Keratinocyte (primary cell): ENCODE results near the gene FAM114A1. TPM values are rescaled to one million over a fixed set of nuclear protein-coding genes. Genes with fewer than 3 reads are reported as not detected.

Experiments
- DNase-seq: peaks from one replicate; pipeline ENCODE4 v3.0.0-alpha.2; 2011; ENCODE audit warnings: low read depth, missing footprints, low spot score
- FAIRE-seq: peaks from 2 replicates; lab custom pipeline; 2011; peaks lifted over from hg19 to GRCh38; lab: Jason Lieb, UNC
- H2AFZ ChIP-seq: 2 replicates; pipeline ENCODE4 v1.6.0; 2012; ENCODE audit warnings: low read length, control low read depth, inconsistent platforms; ENCODE audit not compliant: control insufficient read depth
- H3K27ac ChIP-seq: 2 replicates; pipeline ENCODE4 v1.5.1; 2011; ENCODE audit warnings: low read length; ENCODE audit not compliant: control insufficient read depth, insufficient read depth
- H3K27me3 ChIP-seq: 3 replicates; pipeline ENCODE4 v1.6.0; 2011; ENCODE audit warnings: low read length; ENCODE audit not compliant: control insufficient read depth, insufficient read depth; ENCODE audit errors: extremely low read depth
- H3K36me3 ChIP-seq, 2 experiments: 2 replicates in 1 of 2; 3 replicates in 1 of 2; pipeline ENCODE4 v1.5.1; 2011; ENCODE audit warnings: low read length in 2 of 2, mild to moderate bottlenecking in 1 of 2; ENCODE audit not compliant: control insufficient read depth in 2 of 2, insufficient read depth in 2 of 2; ENCODE audit errors: extremely low read depth in 1 of 2
- H3K4me1 ChIP-seq: 3 replicates; pipeline ENCODE4 v1.5.1; 2011; ENCODE audit warnings: low read length; ENCODE audit not compliant: control insufficient read depth, insufficient read depth; ENCODE audit errors: extremely low read depth
- H3K4me2 ChIP-seq: 3 replicates; pipeline ENCODE4 v1.6.0; 2011; ENCODE audit warnings: low read depth, low read length; ENCODE audit not compliant: control insufficient read depth, insufficient read depth; ENCODE audit errors: extremely low read depth
- H3K4me3 ChIP-seq, 3 experiments: fragments of 200-600 bp in 1 of 3; sonication (generic) in 1 of 3; 2 replicates in 2 of 3; 3 replicates in 1 of 3; pipeline ENCODE4 v1.5.1; 2011 to 2016; ENCODE audit warnings: low read length in 3 of 3, mild to moderate bottlenecking in 3 of 3, control low read depth in 2 of 3, inconsistent platforms in 1 of 3, low read depth in 1 of 3, mixed read lengths in 1 of 3, mixed run types in 1 of 3, moderate library complexity in 1 of 3; ENCODE audit not compliant: control insufficient read depth in 2 of 3, insufficient read depth in 2 of 3; ENCODE audit errors: extremely low read depth in 1 of 3
- H3K79me2 ChIP-seq: 2 replicates; pipeline ENCODE4 v1.6.0; 2012; ENCODE audit warnings: low read length; ENCODE audit not compliant: control insufficient read depth, insufficient read depth
- H3K9ac ChIP-seq: 3 replicates; pipeline ENCODE4 v1.6.0; 2011; ENCODE audit warnings: low read length; ENCODE audit not compliant: control insufficient read depth, insufficient read depth; ENCODE audit errors: extremely low read depth
- H3K9me1 ChIP-seq: 3 replicates; pipeline ENCODE4 v1.6.0; 2011; ENCODE audit warnings: low read length; ENCODE audit not compliant: control insufficient read depth, insufficient read depth; ENCODE audit errors: extremely low read depth
- H3K9me3 ChIP-seq: 2 replicates; pipeline ENCODE4 v1.5.1; 2012; ENCODE audit warnings: low read depth, low read length; ENCODE audit not compliant: control insufficient read depth
- H4K20me1 ChIP-seq: 3 replicates; pipeline ENCODE4 v1.6.0; 2011; ENCODE audit warnings: low read length; ENCODE audit not compliant: control insufficient read depth, insufficient read depth; ENCODE audit errors: extremely low read depth
- EZH2 ChIP-seq: IDR thresholded peaks from one replicate; pipeline ENCODE4 v1.6.1; 2012; ENCODE audit warnings: inconsistent platforms, mild to moderate bottlenecking, low read length, moderate library complexity
- dilution Hi-C: fragments of 300-500 bp; cut with MboI; formaldehyde crosslinking; loops from one replicate; pipeline ENCODE4 v1.7.0; 2020; ENCODE audit warnings: low sequenced_read_pairs; ENCODE audit not compliant: extremely low pct_ligation_motif_present
- polyA plus RNA-seq, 5 experiments: library from polyadenylated mRNA; depleted of rRNA in 3 of 5; stranded (reverse) in 3 of 5; stranded (forward) in 1 of 5; unstranded in 1 of 5; fragments of >200 nt; gene quantifications; 1 replicate in 1 of 5; 2 replicates in 3 of 5; 3 replicates in 1 of 5; pipeline versions ENCODE4 v1.2.1 to v1.2.3, GENCODE V29; 2011 to 2012; ENCODE audit warnings: missing spikeins in 2 of 5, low read depth in 1 of 5, low replicate concordance in 1 of 5
- TF ChIP-seq, protein P1 (sequence below), 3 experiments: IDR thresholded peaks in 1 of 3; conservative IDR thresholded peaks in 1 of 3; optimal IDR thresholded peaks in 1 of 3; 2 replicates in 2 of 3; 3 replicates in 1 of 3; pipeline versions ENCODE3 to v1.5.1; 2011; ENCODE audit warnings: low read length in 3 of 3, mild to moderate bottlenecking in 3 of 3, moderate library complexity in 2 of 3, control low read depth in 1 of 3, inconsistent platforms in 1 of 3; ENCODE audit not compliant: insufficient read depth in 2 of 3; ENCODE audit errors: extremely low read depth in 1 of 3

The FAM114A1 gene
- polyA plus RNA-seq, 1 donor (not counting 4 experiments of a cell fraction or from before 2014, with no cell fraction given), result 47.2 TPM

DNA sequence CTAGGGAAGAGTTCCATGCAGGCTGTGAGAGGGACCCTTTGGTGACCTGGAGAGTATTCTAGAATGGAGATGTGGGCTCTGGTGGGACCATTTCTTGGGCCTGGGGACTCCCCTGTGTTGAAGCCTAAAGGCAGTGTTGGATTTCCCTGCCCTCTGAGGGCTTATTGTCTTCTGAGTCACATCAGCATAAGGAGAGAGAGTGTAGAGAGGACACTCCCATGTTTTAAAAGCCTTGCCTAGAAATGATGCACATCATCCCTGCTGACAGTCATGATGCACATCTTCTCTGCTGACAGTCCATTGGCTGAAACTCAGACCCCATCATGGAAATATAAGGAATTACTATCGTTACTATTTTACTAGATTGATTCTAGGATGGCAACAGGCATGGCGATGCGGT, 51.9 kb downstream of the FAM114A1 start:
- dilution Hi-C loops, result no loop called here
- H4K20me1 ChIP-seq, result no peaks in the 10 kb centered on the region
- no peaks in the 10 kb centered on the region for H3K9me3 ChIP-seq
- DNase-seq (no peak), FAIRE-seq (no peak)
- H3K27me3 ChIP-seq, result no peaks in the 10 kb centered on the region
- H3K36me3 ChIP-seq, result peaks cover 0 to 19% of the 10 kb centered on the region in 2 experiments
- TF ChIP-seq, protein P1, sequence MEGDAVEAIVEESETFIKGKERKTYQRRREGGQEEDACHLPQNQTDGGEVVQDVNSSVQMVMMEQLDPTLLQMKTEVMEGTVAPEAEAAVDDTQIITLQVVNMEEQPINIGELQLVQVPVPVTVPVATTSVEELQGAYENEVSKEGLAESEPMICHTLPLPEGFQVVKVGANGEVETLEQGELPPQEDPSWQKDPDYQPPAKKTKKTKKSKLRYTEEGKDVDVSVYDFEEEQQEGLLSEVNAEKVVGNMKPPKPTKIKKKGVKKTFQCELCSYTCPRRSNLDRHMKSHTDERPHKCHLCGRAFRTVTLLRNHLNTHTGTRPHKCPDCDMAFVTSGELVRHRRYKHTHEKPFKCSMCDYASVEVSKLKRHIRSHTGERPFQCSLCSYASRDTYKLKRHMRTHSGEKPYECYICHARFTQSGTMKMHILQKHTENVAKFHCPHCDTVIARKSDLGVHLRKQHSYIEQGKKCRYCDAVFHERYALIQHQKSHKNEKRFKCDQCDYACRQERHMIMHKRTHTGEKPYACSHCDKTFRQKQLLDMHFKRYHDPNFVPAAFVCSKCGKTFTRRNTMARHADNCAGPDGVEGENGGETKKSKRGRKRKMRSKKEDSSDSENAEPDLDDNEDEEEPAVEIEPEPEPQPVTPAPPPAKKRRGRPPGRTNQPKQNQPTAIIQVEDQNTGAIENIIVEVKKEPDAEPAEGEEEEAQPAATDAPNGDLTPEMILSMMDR (optimal IDR thresholded peaks at IDR 0.05 in 1 of 3, IDR thresholded peaks at IDR 0.05 in 1 of 3, conservative IDR thresholded peaks at IDR 0.05 in 1 of 3; ENCODE audit: extremely low read depth in 1 of 3, insufficient read depth in 2 of 3, low read length in 3 of 3), result no peak
- TF ChIP-seq EZH2, result no peak
- no peaks in the 10 kb centered on the region for H3K9me1 ChIP-seq
- no peak overlapping the region for H3K27ac ChIP-seq
- no peaks in the 10 kb centered on the region for H3K4me1 ChIP-seq
- H3K79me2 ChIP-seq, result no peaks in the 10 kb centered on the region
- H3K4me3 ChIP-seq, result no peak overlapping the region
- no peak overlapping the region for H3K4me2 ChIP-seq
- H2AFZ ChIP-seq, result no peak overlapping the region
- H3K9ac ChIP-seq, result no peak overlapping the region

DNA sequence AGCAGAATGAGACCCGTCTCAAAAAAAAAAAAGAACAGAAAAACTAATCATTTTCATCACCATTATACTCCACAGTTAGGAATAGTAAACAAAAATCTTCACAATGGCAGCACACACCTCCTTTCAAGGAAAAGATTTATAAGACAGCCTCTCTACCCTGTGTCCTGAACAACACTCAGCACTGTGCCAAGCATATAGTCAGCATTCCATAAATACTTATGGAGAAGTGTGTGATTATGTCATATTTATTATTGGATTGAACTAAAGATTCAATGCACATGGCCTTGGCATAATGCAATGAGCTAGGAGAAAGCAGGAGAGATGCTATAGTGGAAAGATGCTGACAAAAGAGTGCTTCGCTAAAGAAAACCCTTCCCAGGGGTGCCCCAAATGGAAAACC, 52.6 kb downstream of the FAM114A1 start:
- no peaks in the 10 kb centered on the region for H4K20me1 ChIP-seq
- peaks cover 0 to 14% of the 10 kb centered on the region in 2 experiments for H3K36me3 ChIP-seq
- no peaks in the 10 kb centered on the region for H3K9me3 ChIP-seq
- dilution Hi-C loops, result no loop called here
- H2AFZ ChIP-seq, result no peak overlapping the region
- no peaks in the 10 kb centered on the region for H3K4me1 ChIP-seq
- DNase-seq (no peak), FAIRE-seq (no peak)
- H3K9ac ChIP-seq, result no peak overlapping the region
- H3K4me3 ChIP-seq, result no peak overlapping the region
- H3K4me2 ChIP-seq, result no peak overlapping the region
- H3K79me2 ChIP-seq, result no peaks in the 10 kb centered on the region
- no peak overlapping the region for H3K27ac ChIP-seq
- TF ChIP-seq, protein P1 (optimal IDR thresholded peaks at IDR 0.05 in 1 of 3, IDR thresholded peaks at IDR 0.05 in 1 of 3, conservative IDR thresholded peaks at IDR 0.05 in 1 of 3; ENCODE audit: extremely low read depth in 1 of 3, insufficient read depth in 2 of 3, low read length in 3 of 3), result no peak
- no peak for TF ChIP-seq EZH2
- H3K9me1 ChIP-seq, result no peaks in the 10 kb centered on the region
- no peaks in the 10 kb centered on the region for H3K27me3 ChIP-seq
